Thoracic aorta (tissue), 2 donors: ENCODE data around the gene ANKRD24. TPM values are rescaled to one million over a fixed set of nuclear protein-coding genes. Genes with fewer than 3 reads are reported as not detected.
"Not testable (repeated sequence)": the region's sequence is repeated elsewhere in the genome, so short reads cannot be mapped to it uniquely, and the experiment has no call there.

Source experiments
- ATAC-seq: fragments of 150-250 bp; one replicate; pipeline ENCODE4 v1.8.0; 2017; ENCODE audit warnings: low read depth; ENCODE audit not compliant: insufficient number of reproducible peaks, low FRiP score
- DNase-seq: peaks from one replicate; pipeline ENCODE4 v3.0.0-alpha.2; 2020; ENCODE audit warnings: low spot score
- H3K27ac ChIP-seq, 2 donors: fragments of 200-600 bp; sonication (generic); 1 replicate in 1 of 2; 2 replicates in 1 of 2; pipeline ENCODE4 v1.5.1; 2016; ENCODE audit warnings: mild to moderate bottlenecking in 2 of 2, moderate library complexity in 2 of 2
- H3K27me3 ChIP-seq: fragments of 200-600 bp; sonication (generic); replicated peaks from 2 replicates; pipeline ENCODE4 v1.6.0; 2016; ENCODE audit warnings: mild to moderate bottlenecking; ENCODE audit not compliant: insufficient read depth
- H3K36me3 ChIP-seq: fragments of 200-600 bp; sonication (generic); one replicate; pipeline ENCODE4 v1.5.1; 2016
- H3K4me1 ChIP-seq, 2 donors: fragments of 200-600 bp; sonication (generic); 1 replicate in 1 of 2; 2 replicates in 1 of 2; pipeline versions ENCODE4 v1.5.1 to v1.6.0; 2016; ENCODE audit warnings: low read depth in 2 of 2, mild to moderate bottlenecking in 1 of 2; ENCODE audit not compliant: control insufficient read depth in 1 of 2
- H3K4me3 ChIP-seq: fragments of 200-600 bp; sonication (generic); 2 replicates; pipeline ENCODE4 v1.5.1; 2016; ENCODE audit warnings: mild to moderate bottlenecking
- H3K9me3 ChIP-seq: fragments of 200-600 bp; sonication (generic); 2 replicates; pipeline ENCODE4 v1.5.1; 2016
- CTCF ChIP-seq: fragments of 200-600 bp; sonication (generic); IDR thresholded peaks from one replicate; pipeline ENCODE4 v1.5.1; 2019; ENCODE audit warnings: antibody characterized with exemption
- total RNA-seq, 2 donors: library from RNA; depleted of rRNA; stranded (reverse); fragments of >200 nt; gene quantifications; one replicate each; pipeline versions ENCODE4 v1.1.0 to v1.2.3, GENCODE V29; 2016

The ANKRD24 gene
- total RNA-seq, 2 donors from 2014 or later, result 0.28 to 1.1 TPM

GRCh38 chr19:4139614-4140236 lies 42.8 kb upstream of the ANKRD24 start:
- peak; percentile 25 for DNase-seq
- no peak overlapping the region for H3K4me3 ChIP-seq
- peaks cover 0 to 9% of the 10 kb centered on the region in 2 donors for H3K4me1 ChIP-seq
- no peak overlapping the region for H3K27ac ChIP-seq
- no peaks in the 10 kb centered on the region for H3K27me3 ChIP-seq
- no peaks in the 10 kb centered on the region for H3K9me3 ChIP-seq
- ATAC-seq, result no peak
- no peaks in the 10 kb centered on the region for H3K36me3 ChIP-seq
- TF ChIP-seq CTCF, result peak; percentile 65

- no peaks in the 10 kb centered on the region for H3K27me3 ChIP-seq
- no peaks in the 10 kb centered on the region for H3K9me3 ChIP-seq
- ATAC-seq (no peak), DNase-seq (no peak)
- no peak overlapping the region for H3K27ac ChIP-seq
- H3K4me1 ChIP-seq, result peaks cover 0 to 9% of the 10 kb centered on the region in 2 donors
- H3K4me3 ChIP-seq, result no peak overlapping the region
- no peaks in the 10 kb centered on the region for H3K36me3 ChIP-seq
- TF ChIP-seq CTCF, result peak; percentile 50
Observed at GRCh38 chr19:4140237-4140711, 42.2 kb upstream of the ANKRD24 start.

- H3K27me3 ChIP-seq, ATAC-seq, H3K36me3 ChIP-seq: not testable (repeated sequence)
Observed at GRCh38 chr19:4142916-4143315, 39.6 kb upstream of the ANKRD24 start.

DNA sequence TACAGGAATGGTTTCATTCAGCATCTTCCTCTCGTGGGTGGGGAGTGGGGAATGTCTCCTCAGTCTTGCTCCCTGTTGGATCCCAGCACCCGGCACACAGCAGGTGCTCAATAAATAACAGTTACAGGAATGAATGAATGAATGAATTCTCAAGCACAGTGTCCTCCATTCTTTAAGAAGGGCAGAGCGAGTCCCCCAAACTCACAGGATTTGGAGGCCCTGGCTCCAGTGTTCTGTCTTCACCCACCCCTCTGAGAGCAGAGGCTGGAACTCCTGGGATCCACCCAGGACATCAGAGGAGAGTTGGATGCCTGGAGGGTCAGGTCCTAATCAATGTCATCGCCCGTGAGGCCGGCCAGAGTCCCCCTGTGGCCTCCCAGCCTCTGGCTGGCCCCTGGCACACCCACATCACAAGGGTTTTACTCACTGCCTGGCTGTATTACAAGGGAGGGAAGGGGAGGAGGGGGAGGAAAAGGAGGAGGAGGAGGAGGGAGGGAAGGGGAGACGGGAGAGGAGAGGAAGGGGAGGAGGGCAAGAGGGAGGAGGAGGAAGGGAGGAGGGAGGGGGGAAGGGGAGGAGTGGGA lies 37.7 kb upstream of the ANKRD24 start:
- no peaks in the 10 kb centered on the region for H3K36me3 ChIP-seq
- H3K4me1 ChIP-seq, result peaks cover 0 to 8% of the 10 kb centered on the region in 2 donors
- H3K9me3 ChIP-seq, result no peaks in the 10 kb centered on the region
- no peak for TF ChIP-seq CTCF
- no peak for DNase-seq
- H3K27ac ChIP-seq, result no peak overlapping the region
- H3K4me3 ChIP-seq, result no peak overlapping the region
- H3K27me3 ChIP-seq, result no peaks in the 10 kb centered on the region
- ATAC-seq, result no peak

More at GRCh38 chr19:4142916-4143315, 39.6 kb upstream of the ANKRD24 start:
- not testable (repeated sequence) for H3K4me1 ChIP-seq, DNase-seq, H3K27ac ChIP-seq, H3K9me3 ChIP-seq, H3K4me3 ChIP-seq

- no peak overlapping the region for H3K4me3 ChIP-seq
- no peaks in the 10 kb centered on the region for H3K9me3 ChIP-seq
- no peak for DNase-seq
- no peaks in the 10 kb centered on the region for H3K36me3 ChIP-seq
- TF ChIP-seq CTCF, result no peak
- no peak for ATAC-seq
- no peaks in the 10 kb centered on the region for H3K27me3 ChIP-seq
- H3K4me1 ChIP-seq, result no peaks in the 10 kb centered on the region
- no peak overlapping the region for H3K27ac ChIP-seq
Observed at GRCh38 chr19:4149518-4150288, 32.8 kb upstream of the ANKRD24 start.
